Measurements from ENCODE around the gene NCCRP1.

The NCCRP1 gene

GRCh38 chr19:39181500-39182173, 15.1 kb upstream of the NCCRP1 start:
- no peak for DNase-seq

DNA sequence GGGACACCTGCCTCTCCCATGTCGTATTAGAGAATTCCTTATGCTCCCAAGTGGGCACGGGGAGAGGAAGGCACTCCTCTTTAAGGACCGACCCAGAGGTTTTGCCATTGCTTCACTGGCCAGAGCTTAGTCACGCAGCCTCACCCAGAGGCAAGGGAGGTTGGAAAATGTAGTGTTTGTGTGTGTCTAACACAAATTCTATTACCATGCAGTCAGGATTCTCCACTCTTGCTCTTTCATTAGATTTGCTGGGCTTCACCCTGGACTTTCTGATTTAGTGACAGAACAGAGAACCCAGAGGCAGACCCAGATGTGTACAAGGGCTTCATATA, 14.6 kb upstream of the NCCRP1 start:
- no peak for DNase-seq

- no peak for DNase-seq
Observed at GRCh38 chr19:39183104-39183503, 13.7 kb upstream of the NCCRP1 start.

DNA sequence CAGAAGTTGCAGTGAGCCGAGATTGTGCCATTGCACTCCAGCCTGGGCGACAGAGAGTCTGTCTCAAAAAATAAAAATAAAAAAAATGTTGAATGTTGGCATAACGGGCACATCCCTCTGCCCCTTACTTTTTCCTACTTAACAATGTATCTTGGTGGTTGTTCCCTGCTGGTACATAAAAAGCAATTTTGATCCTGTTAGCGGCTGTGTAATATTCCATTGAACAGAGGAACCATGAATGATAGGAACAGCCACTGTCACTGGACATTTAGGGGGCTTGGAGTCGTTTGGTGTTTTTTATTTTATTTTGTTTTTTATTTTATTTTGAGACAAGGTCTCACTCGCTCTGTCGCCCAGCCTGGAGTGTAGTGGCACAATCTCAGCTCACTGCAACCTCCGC, 10.4 kb upstream of the NCCRP1 start:
- no peak for DNase-seq

GRCh38 chr19:39187552-39187943, 9.2 kb upstream of the NCCRP1 start:
- DNase-seq = no peak

DNA sequence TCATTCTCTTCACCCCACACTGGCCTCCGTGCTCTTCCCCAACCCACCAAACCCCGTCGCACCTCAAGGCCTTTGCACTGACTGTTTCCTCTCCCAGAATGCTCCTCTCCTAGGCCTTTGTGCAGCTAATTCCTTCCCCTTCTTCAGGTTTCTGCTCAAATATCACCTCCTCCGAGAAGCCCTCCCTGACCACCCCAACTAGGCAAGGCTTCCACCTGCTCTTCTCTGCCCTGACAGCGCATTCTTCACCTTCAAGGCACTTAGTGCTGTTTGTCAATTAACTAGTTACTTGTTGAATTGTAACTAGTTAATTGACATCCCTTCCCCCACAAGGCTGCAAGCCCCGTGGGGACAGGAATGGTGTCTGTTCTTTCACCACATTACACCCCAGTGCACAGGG, 7.8 kb upstream of the NCCRP1 start:
- no peak for DNase-seq

DNA sequence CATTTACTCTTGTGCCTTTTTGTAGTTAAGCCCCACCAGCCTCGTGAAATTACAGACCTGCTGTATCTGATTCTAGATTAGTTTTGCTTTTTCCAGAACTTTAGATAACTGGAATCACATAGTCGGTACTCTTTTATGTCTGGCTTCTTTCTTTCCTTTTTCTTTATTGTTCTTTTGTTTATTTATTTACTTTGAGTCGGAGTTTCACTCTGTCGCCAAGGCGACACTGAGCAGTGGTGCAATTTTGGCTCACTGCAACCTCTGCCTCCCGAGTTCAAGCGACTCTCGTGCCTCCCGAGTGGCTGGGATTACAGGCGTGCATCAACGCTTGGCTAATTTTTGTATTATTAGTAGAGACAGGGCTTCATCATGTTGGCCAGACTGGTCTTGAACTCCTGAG, 6.0 kb upstream of the NCCRP1 start:
- no peak for DNase-seq

- no peak for DNase-seq
Observed at GRCh38 chr19:39192846-39193245, 3.9 kb upstream of the NCCRP1 start.

GRCh38 chr19:39193803-39194202, 3.0 kb upstream of the NCCRP1 start:
- DNase-seq = no peak

- no peak for DNase-seq
Observed at GRCh38 chr19:39194832-39195542, 1.8 kb upstream of the NCCRP1 start.

DNA sequence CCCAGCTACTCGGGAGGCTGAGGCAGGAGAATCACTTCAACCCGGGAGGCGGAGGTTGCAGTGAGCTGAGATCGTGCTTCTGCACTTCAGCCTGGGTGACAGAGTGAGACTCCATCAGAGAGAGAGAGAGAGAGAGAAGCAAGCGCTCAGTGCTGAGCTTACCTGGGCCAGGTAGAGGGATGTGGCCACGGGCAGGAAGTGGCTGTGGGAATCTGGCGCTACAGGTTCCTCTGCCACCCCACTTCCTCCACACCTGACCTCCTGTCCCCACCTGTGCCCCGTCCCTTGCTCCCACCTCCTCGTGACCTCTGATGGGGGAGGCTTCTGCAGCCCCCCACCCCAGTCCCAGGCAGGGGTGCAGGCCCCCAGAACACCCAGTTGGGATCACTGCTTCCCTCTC, 1.0 kb upstream of the NCCRP1 start:
- no peak for DNase-seq

DNA sequence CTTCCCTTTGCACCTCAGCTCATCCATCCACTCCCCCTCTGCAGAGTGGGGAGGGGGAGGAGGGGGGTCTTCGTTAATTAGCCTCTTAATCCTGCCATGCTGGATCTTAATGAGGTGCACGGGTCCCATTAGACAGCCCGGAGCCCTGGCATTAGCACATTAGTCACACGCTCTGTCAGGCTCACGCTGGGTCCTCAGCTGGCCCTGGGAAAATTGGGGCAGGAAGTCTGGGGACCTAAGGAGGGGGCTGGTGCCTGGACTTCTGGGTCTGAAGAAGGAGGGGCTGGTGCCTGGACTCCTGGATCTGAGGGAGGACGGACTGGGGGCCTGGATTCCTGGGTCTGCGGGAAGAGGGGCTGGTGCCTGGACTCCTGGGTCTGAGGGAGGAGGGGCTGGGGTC, 444 bp upstream of the NCCRP1 start:
- DNase-seq = no peak

DNA sequence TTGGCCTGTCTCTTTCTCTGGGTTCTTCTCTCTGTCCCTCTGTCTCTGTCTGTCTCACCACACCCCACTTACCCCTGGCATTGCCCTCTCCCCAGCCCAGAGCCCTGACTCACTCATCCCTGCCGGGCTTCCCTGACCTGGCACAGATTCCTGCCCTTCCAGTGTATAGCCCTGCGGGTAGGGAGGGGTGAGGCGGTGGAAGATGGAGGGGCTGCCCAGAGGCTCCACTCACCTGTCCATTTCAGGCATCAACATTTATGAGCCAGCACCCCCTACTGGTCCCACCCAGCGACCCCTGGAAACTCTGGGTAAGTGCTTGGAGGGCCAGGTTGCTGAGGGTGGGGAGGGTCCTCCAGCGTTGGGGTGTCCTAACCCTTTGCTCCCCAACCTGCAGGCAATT, 1.0 kb downstream of the NCCRP1 start:
- no peak for DNase-seq

- DNase-seq = no peak
Observed at GRCh38 chr19:39199025-39199424, 2.3 kb downstream of the NCCRP1 start.

DNA sequence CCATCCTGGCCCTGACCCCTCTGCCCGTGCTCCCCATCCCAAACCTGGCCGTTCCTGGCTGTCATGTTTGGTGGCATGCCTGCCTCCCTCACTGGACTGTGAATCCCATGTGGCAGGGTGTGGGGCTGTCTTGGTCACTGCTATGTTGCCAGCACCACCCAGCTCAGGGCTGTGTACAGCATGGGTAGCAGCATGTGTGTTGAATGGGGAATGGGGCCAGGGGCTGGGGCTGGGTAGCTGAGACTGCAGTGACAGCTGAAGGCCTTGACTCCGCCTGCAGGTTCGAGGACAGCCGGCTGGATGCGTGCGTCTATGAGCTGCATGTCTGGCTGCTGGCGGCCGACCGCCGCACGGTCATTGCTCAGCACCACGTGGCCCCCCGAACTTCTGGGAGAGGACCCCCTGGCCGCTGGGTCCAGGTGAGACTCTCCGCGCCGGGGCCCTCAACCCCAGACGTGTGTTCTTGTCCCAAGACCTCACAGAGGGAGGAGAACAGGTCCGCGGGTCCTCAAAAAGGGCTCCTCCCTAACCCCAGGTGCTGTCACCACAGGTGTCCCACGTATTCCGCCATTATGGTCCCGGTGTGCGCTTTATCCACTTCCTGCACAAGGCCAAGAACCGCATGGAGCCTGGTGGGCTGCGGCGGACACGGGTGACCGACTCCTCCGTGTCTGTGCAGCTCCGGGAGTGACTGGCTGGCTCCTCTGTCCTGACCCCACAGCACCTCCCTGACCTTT, 3.5 kb downstream of the NCCRP1 start:
- DNase-seq = no peak

DNA sequence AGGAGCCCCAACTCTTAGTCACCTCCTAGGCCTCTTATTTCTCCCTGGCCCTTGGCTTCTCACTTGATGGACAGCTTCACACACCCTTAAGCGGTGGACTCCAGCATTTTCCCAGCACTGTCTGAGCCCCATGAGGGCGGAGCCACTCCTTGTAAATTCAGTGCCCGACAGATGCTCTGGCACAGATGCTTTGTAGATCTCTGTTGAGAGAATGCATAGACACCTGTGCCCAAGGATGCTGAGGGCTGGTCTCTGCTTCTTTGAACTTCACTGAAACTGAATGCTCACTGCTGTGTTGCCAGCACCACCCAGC, 4.0 kb downstream of the NCCRP1 start:
- DNase-seq = no peak

- no peak for DNase-seq
Observed at GRCh38 chr19:39202998-39203355, 6.2 kb downstream of the NCCRP1 start.

DNA sequence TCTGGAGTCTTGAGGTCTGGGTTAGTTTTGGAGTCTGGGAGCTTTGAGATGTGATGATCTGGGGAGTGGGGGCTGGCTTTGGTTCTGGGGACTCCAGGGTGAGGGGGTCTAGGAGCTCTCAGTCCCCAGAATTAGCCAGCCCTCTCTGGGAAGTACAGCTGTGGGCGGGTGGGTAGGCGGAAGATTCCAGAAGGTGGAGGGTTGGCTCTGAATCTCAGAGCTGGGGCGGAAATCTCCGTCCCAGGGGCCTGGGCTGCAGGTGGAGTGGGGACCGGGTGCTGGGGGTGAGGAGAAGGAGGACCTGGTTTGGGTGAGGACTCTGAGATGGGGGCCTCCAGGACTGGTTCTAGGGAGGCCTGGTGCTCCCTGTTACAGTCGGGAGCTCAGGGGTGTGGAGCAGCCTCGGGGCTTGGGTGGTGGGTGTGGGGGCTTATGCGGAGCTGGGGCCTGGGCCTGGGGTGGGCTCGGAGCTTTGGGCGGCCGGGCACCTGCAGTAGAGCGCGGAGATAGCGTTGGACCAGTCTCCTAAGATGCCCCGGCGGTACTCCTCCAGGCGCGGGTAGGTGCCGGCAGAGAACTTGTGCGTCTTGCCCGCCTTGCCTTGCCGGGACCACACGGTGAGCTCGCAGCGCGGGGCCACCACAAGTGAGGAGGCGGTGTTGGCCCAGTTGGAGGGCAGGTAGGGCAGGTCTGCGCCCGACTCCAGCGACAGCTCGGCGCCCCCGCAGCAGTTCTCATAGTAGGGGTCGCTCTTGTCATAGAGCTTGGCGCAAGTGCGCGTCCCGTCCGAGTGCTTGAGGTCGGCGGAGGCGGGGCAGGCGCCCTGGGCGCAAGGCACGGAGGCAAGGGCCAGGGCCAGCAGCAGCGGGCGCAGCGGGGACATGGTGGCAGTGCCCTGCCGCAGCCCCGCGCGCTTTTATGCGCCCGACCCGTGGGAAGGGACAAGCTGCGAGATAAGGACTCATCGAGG, 6.9 kb downstream of the NCCRP1 start, which contains the start of gene SYCN:
Gene SYCN (minus strand): TSS at position 892 of the 970 bp plus-strand sequence. CDS start 9 bp downstream, at position 883.
- DNase-seq = no peak

DNA sequence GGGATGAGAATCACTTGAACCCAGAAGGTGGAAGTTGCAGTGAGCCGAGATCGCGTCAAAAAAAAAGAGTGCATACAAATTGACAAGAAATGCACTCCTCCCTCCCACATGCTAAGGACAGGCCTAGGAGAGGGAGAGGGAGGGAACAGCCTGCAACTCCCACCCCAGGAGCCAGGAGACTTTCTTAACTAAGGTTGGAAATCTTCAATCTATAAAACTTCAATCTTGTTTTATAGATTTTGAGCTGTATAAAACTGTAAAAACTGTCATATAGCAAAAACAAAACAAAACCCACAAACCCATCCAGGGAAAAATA, 8.6 kb downstream of the NCCRP1 start:
- DNase-seq = no peak

DNA sequence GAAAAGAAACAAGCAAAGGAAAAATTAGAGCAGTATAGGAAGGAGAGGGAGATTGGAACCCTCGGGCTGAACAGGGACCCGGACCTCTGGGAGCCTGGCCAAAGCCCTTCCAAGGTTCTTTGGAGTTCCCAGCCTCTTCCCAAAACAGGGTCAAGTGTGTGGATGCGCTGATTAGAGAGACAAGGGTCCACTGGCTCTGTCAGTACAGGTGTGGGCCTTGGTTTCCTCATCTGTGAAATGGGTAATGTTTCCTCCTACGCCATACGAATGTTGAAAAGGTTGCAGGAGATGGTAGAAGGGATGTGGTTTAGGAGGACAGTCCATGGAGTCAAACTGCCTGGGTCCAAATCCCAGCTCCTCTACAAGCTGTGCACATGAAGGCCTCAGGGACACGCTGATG, 9.4 kb downstream of the NCCRP1 start:
- DNase-seq = no peak

DNA sequence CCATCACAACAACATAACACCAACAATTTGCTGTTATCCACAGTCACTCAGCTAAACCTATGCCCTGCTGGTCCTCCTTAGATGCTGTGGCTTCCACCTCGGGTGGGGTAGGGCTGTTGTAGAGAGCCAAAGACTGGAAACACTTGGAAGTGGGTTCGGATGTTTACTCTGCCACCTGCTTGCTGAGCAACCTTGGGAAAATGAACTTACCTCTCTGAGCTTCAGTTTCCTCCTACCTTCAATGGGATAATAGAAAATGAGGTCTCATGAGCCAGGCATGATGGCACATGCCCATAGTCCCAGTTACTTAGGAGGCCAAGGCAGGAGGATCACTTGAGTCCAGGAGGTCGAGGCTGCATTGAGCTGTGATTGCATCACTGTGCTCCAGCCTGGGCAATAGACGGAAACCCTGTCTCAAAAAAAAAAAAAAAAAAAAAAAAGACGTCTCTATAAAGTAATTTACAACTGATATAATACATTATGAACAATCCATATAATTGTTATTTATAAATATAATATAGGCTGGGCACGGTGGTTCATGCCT, 10.6 kb downstream of the NCCRP1 start:
- DNase-seq = no peak

DNA sequence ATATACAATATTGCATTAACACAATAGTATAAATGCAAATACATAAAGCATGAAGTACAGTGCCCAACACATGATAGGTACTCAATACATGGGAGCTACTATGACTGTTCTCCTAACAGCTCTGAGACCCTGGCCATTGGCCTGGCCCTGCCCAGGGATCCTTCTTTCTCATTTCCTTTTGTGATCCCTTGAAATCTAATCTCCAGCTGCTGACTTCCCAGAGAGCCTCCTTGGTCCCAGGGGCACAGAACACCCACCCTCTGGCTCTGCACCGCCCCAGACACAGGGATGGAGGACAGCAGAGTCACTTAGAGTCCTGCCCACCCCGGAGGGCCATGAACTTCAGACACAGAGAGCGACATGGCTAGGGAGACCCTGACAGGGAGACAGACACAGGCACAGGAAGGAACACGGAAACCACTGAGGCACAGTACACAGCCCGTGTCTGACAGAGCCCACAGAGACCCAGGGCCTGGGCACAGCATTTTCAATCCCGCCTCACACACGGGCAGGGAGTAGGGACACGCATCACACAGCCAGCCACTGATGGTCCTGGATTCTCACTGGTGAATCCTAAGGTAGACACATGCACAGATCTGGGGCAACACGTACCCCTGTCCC, 11.5 kb downstream of the NCCRP1 start:
- no peak for DNase-seq

DNA sequence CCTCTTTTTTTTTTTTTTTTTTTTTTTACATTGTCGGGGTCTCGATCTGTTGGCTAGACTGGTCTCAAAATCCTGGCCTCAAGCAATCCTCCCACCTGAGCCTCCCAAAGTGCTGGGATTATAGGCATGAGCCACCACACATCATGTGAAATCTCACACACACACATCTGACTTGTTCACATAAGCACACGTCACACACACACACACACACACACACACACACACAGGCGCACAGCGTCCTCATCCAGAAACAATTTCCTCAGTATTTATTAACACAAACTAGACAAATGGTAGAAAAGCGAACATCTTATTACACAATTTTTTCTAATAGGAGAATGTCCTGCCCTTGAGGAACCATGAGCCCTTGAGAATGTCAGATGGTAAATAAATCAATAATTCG, 12.4 kb downstream of the NCCRP1 start:
- DNase-seq = no peak
